Upper lobe of right lung (tissue), 1 donor: ENCODE results near the gene EPHA3. TPM values are rescaled to one million over a fixed set of nuclear protein-coding genes. Genes with fewer than 3 reads are reported as not detected.

ENCODE experiments used
- ATAC-seq: fragments of 200-7000 bp; cut with Tn5 transposase; one replicate; pipeline ENCODE4 v1.9.1; 2020; ENCODE audit warnings: mild to moderate bottlenecking, moderate library complexity
- DNase-seq: peaks from one replicate; pipeline ENCODE4 v3.0.0-alpha.2; 2020
- H3K27ac ChIP-seq: fragments of 200-600 bp; one replicate; pipeline ENCODE4 v1.8.0; 2022
- H3K27me3 ChIP-seq: fragments of 200-600 bp; one replicate; pipeline ENCODE4 v1.8.0; 2022; ENCODE audit warnings: mild to moderate bottlenecking
- H3K36me3 ChIP-seq: fragments of 200-600 bp; one replicate; pipeline ENCODE4 v1.8.0; 2022
- H3K4me1 ChIP-seq: fragments of 200-600 bp; one replicate; pipeline ENCODE4 v1.8.0; 2022
- H3K4me3 ChIP-seq: fragments of 200-600 bp; one replicate; pipeline ENCODE4 v1.8.0; 2022; ENCODE audit warnings: mild to moderate bottlenecking
- H3K9me3 ChIP-seq: fragments of 200-600 bp; one replicate; pipeline ENCODE4 v1.8.0; 2022
- CTCF ChIP-seq: fragments of 200-600 bp; IDR thresholded peaks from one replicate; pipeline ENCODE4 v1.8.0; 2022; ENCODE audit warnings: antibody characterized with exemption
- intact Hi-C: fragments of 100-400 bp; cut with DNase I; formaldehyde crosslinking; loops from one replicate; pipeline ENCODE4 v1.11.0; 2022
- total RNA-seq: library from RNA; stranded (reverse); fragmentation: NEBNext Ultra II Directional; extraction: Animal tissue kit (Norgen Biotek cat#: 25700); gene quantifications from one replicate; pipeline ENCODE4 v1.2.1, GENCODE V29; 2021
- donor health status: DM: no; HTN: yes; CAD: no; lungs with severe emphysema.

Gene EPHA3
- total RNA-seq, 1 donor from 2014 or later: 5.1 TPM

GRCh38 chr3:89144080-89144479 lies 36.7 kb downstream of the EPHA3 start:
- no peak overlapping the region for H3K27ac ChIP-seq
- no peaks in the 10 kb centered on the region for H3K36me3 ChIP-seq
- no peak for TF ChIP-seq CTCF

GRCh38 chr3:89145995-89146394 lies 38.6 kb downstream of the EPHA3 start:
- ATAC-seq (no peak), DNase-seq (no peak)
- H3K27ac ChIP-seq: no peak overlapping the region
- H3K4me1 ChIP-seq: no peaks in the 10 kb centered on the region
- no peaks in the 10 kb centered on the region for H3K9me3 ChIP-seq
- H3K4me3 ChIP-seq: no peak overlapping the region
- no peaks in the 10 kb centered on the region for H3K27me3 ChIP-seq
- intact Hi-C loops: no loop called here
- no peak for TF ChIP-seq CTCF
- no peaks in the 10 kb centered on the region for H3K36me3 ChIP-seq

More at GRCh38 chr3:89144080-89144479, 36.7 kb downstream of the EPHA3 start:
- intact Hi-C loops: no loop called here
- Histone ChIP-seq H3K4me1 (no peaks in the 10 kb centered on the region), H3K27me3 (no peaks in the 10 kb centered on the region), H3K4me3 (no peak overlapping the region), H3K9me3 (no peaks in the 10 kb centered on the region)
- ATAC-seq (no peak), DNase-seq (no peak)

- H3K4me1 ChIP-seq: no peaks in the 10 kb centered on the region
- no peak for ATAC-seq
- TF ChIP-seq CTCF: no peak
- intact Hi-C loops: no loop called here
- no peak for DNase-seq
- H3K27ac ChIP-seq: no peak overlapping the region
- no peaks in the 10 kb centered on the region for H3K9me3 ChIP-seq
- H3K27me3 ChIP-seq: no peaks in the 10 kb centered on the region
- no peak overlapping the region for H3K4me3 ChIP-seq
- H3K36me3 ChIP-seq: no peaks in the 10 kb centered on the region
These were observed 47.0 kb downstream of the EPHA3 start for GRCh38 chr3:89154416-89154815.

GRCh38 chr3:89155811-89156210 lies 48.4 kb downstream of the EPHA3 start:
- intact Hi-C loops: no loop called here
- ATAC-seq (no peak), DNase-seq (no peak)
- no peak for TF ChIP-seq CTCF
- Histone ChIP-seq H3K4me3 (no peak overlapping the region), H3K9me3 (no peaks in the 10 kb centered on the region), H3K27me3 (no peaks in the 10 kb centered on the region), H3K36me3 (no peaks in the 10 kb centered on the region), H3K27ac (no peak overlapping the region), H3K4me1 (no peaks in the 10 kb centered on the region)

- H3K36me3 ChIP-seq: no peaks in the 10 kb centered on the region
These were observed 50.2 kb downstream of the EPHA3 start for GRCh38 chr3:89157575-89157974.

More at GRCh38 chr3:89157575-89157974, 50.2 kb downstream of the EPHA3 start:
- H3K4me1 ChIP-seq: no peaks in the 10 kb centered on the region
- no peaks in the 10 kb centered on the region for H3K9me3 ChIP-seq
- intact Hi-C loops: no loop called here
- no peaks in the 10 kb centered on the region for H3K27me3 ChIP-seq
- H3K27ac ChIP-seq: no peak overlapping the region
- ATAC-seq: no peak
- no peak overlapping the region for H3K4me3 ChIP-seq
- no peak for DNase-seq
- no peak for TF ChIP-seq CTCF
